ENCODE measurements around the gene SEC23B. TPM values are rescaled to one million over a fixed set of nuclear protein-coding genes. Genes with fewer than 3 reads are reported as not detected.

Gene SEC23B
- total and polyA plus RNA-seq, 10 of the 15 experiments (the other 5 are each of a cell fraction or from before 2014, with no cell fraction given), result 49.1 to 121 (median 75.6) TPM

GRCh38 chr20:18514127-18514526 is 6.4 kb downstream of the SEC23B start:
- WGBS (ENCODE audit: insufficient coverage, insufficient replicate concordance, low lambda C conversion rate, missing lambda C conversion rate), result 95% methylated on average over 5 of the region's 5 CpGs
- H3K4me3 ChIP-seq, result no peak overlapping the region
- H3K27ac ChIP-seq (ENCODE audit: control insufficient read depth, insufficient read depth), result no peak overlapping the region
- H2AFZ ChIP-seq (ENCODE audit: control insufficient read depth, low read depth, low read length), result no peak overlapping the region
- H3K36me3 ChIP-seq (ENCODE audit: control insufficient read depth in 2 of 2, insufficient read depth in 2 of 2, low read length in 1 of 2), result peaks cover 3 to 29% of the 10 kb centered on the region in 2 experiments
- in situ Hi-C loops (cut with MboI), result loop anchor here (25.0 kb wide), 1 partner anchor 1498 kb away; the partner anchor contains the start of gene NAA20
- POLR2A ChIA-PET, result no interaction called here
- peaks cover 10% of the 10 kb centered on the region for H3K79me2 ChIP-seq (ENCODE audit: control insufficient read depth, insufficient read depth, low read length)
- H4K20me1 ChIP-seq (ENCODE audit: control insufficient read depth, insufficient read depth), result no peaks in the 10 kb centered on the region
- H3K4me1 ChIP-seq (ENCODE audit: control insufficient read depth, insufficient read depth, low read length), result no peaks in the 10 kb centered on the region
- RAD21 ChIA-PET (ENCODE audit: unreplicated experiment), result no interaction called here
- TF ChIP-seq ZBED1 (IDR thresholded peaks at IDR 0.05; ENCODE audit: borderline replicate concordance), result no peak
- no peak for TF ChIP-seq NR2C1 (IDR thresholded peaks at IDR 0.05)
- TF ChIP-seq TBL1XR1 (IDR thresholded peaks at IDR 0.05; ENCODE audit: low read depth, low read length), result no peak
- TF ChIP-seq SREBF2 (IDR thresholded peaks at IDR 0.05; ENCODE audit: low read length), result no peak
- TF ChIP-seq, protein P1, sequence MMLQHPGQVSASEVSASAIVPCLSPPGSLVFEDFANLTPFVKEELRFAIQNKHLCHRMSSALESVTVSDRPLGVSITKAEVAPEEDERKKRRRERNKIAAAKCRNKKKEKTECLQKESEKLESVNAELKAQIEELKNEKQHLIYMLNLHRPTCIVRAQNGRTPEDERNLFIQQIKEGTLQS (IDR thresholded peaks at IDR 0.05; ENCODE audit: borderline replicate concordance, extremely low read depth, low read depth, low read length), result no peak
- TF ChIP-seq ELK1 (IDR thresholded peaks at IDR 0.05; ENCODE audit: low read depth, low read length), result no peak
- TF ChIP-seq, protein P2, sequence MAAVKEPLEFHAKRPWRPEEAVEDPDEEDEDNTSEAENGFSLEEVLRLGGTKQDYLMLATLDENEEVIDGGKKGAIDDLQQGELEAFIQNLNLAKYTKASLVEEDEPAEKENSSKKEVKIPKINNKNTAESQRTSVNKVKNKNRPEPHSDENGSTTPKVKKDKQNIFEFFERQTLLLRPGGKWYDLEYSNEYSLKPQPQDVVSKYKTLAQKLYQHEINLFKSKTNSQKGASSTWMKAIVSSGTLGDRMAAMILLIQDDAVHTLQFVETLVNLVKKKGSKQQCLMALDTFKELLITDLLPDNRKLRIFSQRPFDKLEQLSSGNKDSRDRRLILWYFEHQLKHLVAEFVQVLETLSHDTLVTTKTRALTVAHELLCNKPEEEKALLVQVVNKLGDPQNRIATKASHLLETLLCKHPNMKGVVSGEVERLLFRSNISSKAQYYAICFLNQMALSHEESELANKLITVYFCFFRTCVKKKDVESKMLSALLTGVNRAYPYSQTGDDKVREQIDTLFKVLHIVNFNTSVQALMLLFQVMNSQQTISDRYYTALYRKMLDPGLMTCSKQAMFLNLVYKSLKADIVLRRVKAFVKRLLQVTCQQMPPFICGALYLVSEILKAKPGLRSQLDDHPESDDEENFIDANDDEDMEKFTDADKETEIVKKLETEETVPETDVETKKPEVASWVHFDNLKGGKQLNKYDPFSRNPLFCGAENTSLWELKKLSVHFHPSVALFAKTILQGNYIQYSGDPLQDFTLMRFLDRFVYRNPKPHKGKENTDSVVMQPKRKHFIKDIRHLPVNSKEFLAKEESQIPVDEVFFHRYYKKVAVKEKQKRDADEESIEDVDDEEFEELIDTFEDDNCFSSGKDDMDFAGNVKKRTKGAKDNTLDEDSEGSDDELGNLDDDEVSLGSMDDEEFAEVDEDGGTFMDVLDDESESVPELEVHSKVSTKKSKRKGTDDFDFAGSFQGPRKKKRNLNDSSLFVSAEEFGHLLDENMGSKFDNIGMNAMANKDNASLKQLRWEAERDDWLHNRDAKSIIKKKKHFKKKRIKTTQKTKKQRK (IDR thresholded peaks at IDR 0.05; ENCODE audit: low read depth, low read length), result no peak
- no peak overlapping the region for H3K9ac ChIP-seq (ENCODE audit: control insufficient read depth, insufficient read depth, low read length)
- no peak for FAIRE-seq
- H3K9me3 ChIP-seq (replicated peaks; ENCODE audit: control insufficient read depth, insufficient read depth, low read length), result no peaks in the 10 kb centered on the region
- CTCF ChIA-PET, result interaction anchor here (0.7 to 1.2 kb wide), 3 partner anchors 8 to 37 kb away, joined by 3 to 8 read pairs (median 4); no protein-coding TSS in a partner anchor
- no peaks in the 10 kb centered on the region for H3K27me3 ChIP-seq (replicated peaks in 1 of 2; ENCODE audit: control insufficient read depth in 2 of 2, insufficient read depth in 2 of 2, low read length in 1 of 2)
- no peak for DNase-seq (ENCODE audit: low read depth, low spot score)
- no TSS peak for BruUV-seq (replicated peaks)
- H3K4me2 ChIP-seq (ENCODE audit: control insufficient read depth, insufficient read depth), result 0 out of 2 replicates have a peak overlapping the region, but pooled peaks have one; percentile 19
- peak; percentile 49 for ATAC-seq
- intact Hi-C loops (cut with micrococcal nuclease; ENCODE audit: unreplicated experiment), result no loop called here
- SMC1A ChIA-PET (ENCODE audit: uncharacterized antibody, unreplicated experiment), result interaction anchor here (2.7 kb wide), 1 partner anchor 16 kb away, joined by 5 read pairs; no protein-coding TSS in a partner anchor
